Uterus (tissue), 2 donors: ENCODE data around the gene C10orf71.

ENCODE experiments used
- POLR2A ChIP-seq, 2 donors: fragments of 450-650 bp; IDR thresholded peaks; one replicate each; pipeline ENCODE4 v1.6.1; 2016; ENCODE audit warnings: antibody characterized with exemption in 2 of 2, mild to moderate bottlenecking in 1 of 2, moderate library complexity in 1 of 2
- TF ChIP-seq, protein P1 (sequence below), 4 experiments: fragments of 200-600 bp in 2 of 4; fragments of 450-650 bp in 2 of 4; sonication (generic) in 2 of 4; IDR thresholded peaks; one replicate each; pipeline ENCODE4 v1.5.1; 2016 to 2019; ENCODE audit warnings: antibody characterized with exemption in 4 of 4, mild to moderate bottlenecking in 2 of 4, moderate library complexity in 1 of 4

DNA sequence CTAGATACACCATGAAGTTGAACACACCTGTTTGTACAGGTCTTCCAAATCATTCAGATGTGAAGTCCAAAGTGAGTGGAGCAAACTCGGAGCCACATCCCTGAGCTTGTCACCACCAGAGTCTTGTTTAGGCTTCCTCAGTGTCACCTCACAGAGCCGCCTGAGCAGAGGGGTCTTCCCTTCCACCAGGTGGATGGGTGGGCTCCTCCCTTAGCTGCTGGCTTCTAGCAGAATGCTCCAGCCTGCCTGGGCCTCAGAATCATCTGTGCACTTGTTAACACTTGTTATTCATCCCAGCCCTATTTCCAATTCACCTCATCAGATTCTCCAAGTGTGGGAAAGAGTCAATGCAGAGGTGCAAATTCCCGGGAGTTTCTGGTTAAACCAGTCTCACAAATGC is 32.5 kb downstream of the C10orf71 start:
- TF ChIP-seq, protein P1, sequence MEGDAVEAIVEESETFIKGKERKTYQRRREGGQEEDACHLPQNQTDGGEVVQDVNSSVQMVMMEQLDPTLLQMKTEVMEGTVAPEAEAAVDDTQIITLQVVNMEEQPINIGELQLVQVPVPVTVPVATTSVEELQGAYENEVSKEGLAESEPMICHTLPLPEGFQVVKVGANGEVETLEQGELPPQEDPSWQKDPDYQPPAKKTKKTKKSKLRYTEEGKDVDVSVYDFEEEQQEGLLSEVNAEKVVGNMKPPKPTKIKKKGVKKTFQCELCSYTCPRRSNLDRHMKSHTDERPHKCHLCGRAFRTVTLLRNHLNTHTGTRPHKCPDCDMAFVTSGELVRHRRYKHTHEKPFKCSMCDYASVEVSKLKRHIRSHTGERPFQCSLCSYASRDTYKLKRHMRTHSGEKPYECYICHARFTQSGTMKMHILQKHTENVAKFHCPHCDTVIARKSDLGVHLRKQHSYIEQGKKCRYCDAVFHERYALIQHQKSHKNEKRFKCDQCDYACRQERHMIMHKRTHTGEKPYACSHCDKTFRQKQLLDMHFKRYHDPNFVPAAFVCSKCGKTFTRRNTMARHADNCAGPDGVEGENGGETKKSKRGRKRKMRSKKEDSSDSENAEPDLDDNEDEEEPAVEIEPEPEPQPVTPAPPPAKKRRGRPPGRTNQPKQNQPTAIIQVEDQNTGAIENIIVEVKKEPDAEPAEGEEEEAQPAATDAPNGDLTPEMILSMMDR (IDR thresholded peaks at IDR 0.05) = no peak
- TF ChIP-seq POLR2A (IDR thresholded peaks at IDR 0.05) = no peak
